ENCODE measurements around the gene LENG9.

Gene LENG9

GRCh38 chr19:54457773-54458647 lies 5.6 kb downstream of the LENG9 start:
- TF ChIP-seq MAX (IDR thresholded peaks at IDR 0.05): no peak
- no peak for TF ChIP-seq EGR1 (IDR thresholded peaks at IDR 0.05)
- TF ChIP-seq USF1 (IDR thresholded peaks at IDR 0.05): no peak
- TF ChIP-seq TCF12 (IDR thresholded peaks at IDR 0.05; ENCODE audit: low read depth): no peak
- TF ChIP-seq ZBTB7A (IDR thresholded peaks at IDR 0.05; ENCODE audit: low read depth): no peak
- TF ChIP-seq EP300 (IDR thresholded peaks at IDR 0.05; ENCODE audit: borderline replicate concordance): no peak
- no peak for TF ChIP-seq TAF1 (IDR thresholded peaks at IDR 0.05; ENCODE audit: low read depth)
- no peak for TF ChIP-seq NFIC (IDR thresholded peaks at IDR 0.05)
- no peak for TF ChIP-seq YY1 (IDR thresholded peaks at IDR 0.05; ENCODE audit: low read depth)
- no peak for TF ChIP-seq CREB1 (IDR thresholded peaks at IDR 0.05; ENCODE audit: low read depth)
- TF ChIP-seq CEBPB (IDR thresholded peaks at IDR 0.05): no peak
- no peak for TF ChIP-seq TEAD4 (IDR thresholded peaks at IDR 0.05)
- TF ChIP-seq FOXM1 (IDR thresholded peaks at IDR 0.05; ENCODE audit: borderline replicate concordance, low read depth): no peak

GRCh38 chr19:54456423-54457373 lies 6.9 kb downstream of the LENG9 start:
- TF ChIP-seq FOXM1 (IDR thresholded peaks at IDR 0.05; ENCODE audit: borderline replicate concordance, low read depth) (no peak), RAD21 (IDR thresholded peaks at IDR 0.05; ENCODE audit: low read depth) (no peak), ZBTB7A (IDR thresholded peaks at IDR 0.05; ENCODE audit: low read depth) (no peak), USF1 (IDR thresholded peaks at IDR 0.05) (no peak), TCF12 (IDR thresholded peaks at IDR 0.05; ENCODE audit: low read depth) (no peak), MAX (IDR thresholded peaks at IDR 0.05) (no peak), TEAD4 (IDR thresholded peaks at IDR 0.05) (no peak)

GRCh38 chr19:54455786-54456422 lies 7.7 kb downstream of the LENG9 start:
- TF ChIP-seq EP300 (IDR thresholded peaks at IDR 0.05; ENCODE audit: borderline replicate concordance) (no peak), TEAD4 (IDR thresholded peaks at IDR 0.05) (no peak), FOXM1 (IDR thresholded peaks at IDR 0.05; ENCODE audit: borderline replicate concordance, low read depth) (no peak), MAX (IDR thresholded peaks at IDR 0.05) (no peak), ZBTB7A (IDR thresholded peaks at IDR 0.05; ENCODE audit: low read depth) (no peak), NFIC (IDR thresholded peaks at IDR 0.05) (no peak), YY1 (IDR thresholded peaks at IDR 0.05; ENCODE audit: low read depth) (no peak), CEBPB (IDR thresholded peaks at IDR 0.05) (no peak), TAF1 (IDR thresholded peaks at IDR 0.05; ENCODE audit: low read depth) (no peak), REST (IDR thresholded peaks at IDR 0.05; ENCODE audit: low read depth) (no peak), EGR1 (IDR thresholded peaks at IDR 0.05) (no peak), USF1 (IDR thresholded peaks at IDR 0.05) (no peak), TCF12 (IDR thresholded peaks at IDR 0.05; ENCODE audit: low read depth) (no peak)

- TF ChIP-seq ZBTB7A (IDR thresholded peaks at IDR 0.05; ENCODE audit: low read depth): no peak
- TF ChIP-seq EGR1 (IDR thresholded peaks at IDR 0.05): no peak
- no peak for TF ChIP-seq YY1 (IDR thresholded peaks at IDR 0.05; ENCODE audit: low read depth)
- no peak for TF ChIP-seq CREB1 (IDR thresholded peaks at IDR 0.05; ENCODE audit: low read depth)
- no peak for TF ChIP-seq RAD21 (IDR thresholded peaks at IDR 0.05; ENCODE audit: low read depth)
- TF ChIP-seq FOXM1 (IDR thresholded peaks at IDR 0.05; ENCODE audit: borderline replicate concordance, low read depth): no peak
- TF ChIP-seq MAX (IDR thresholded peaks at IDR 0.05): no peak
- no peak for TF ChIP-seq EP300 (IDR thresholded peaks at IDR 0.05; ENCODE audit: borderline replicate concordance)
- no peak for TF ChIP-seq NFIC (IDR thresholded peaks at IDR 0.05)
- TF ChIP-seq TAF1 (IDR thresholded peaks at IDR 0.05; ENCODE audit: low read depth): no peak
- TF ChIP-seq USF1 (IDR thresholded peaks at IDR 0.05): no peak
- no peak for TF ChIP-seq REST (IDR thresholded peaks at IDR 0.05; ENCODE audit: low read depth)
Measured at GRCh38 chr19:54454781-54455675, 8.6 kb downstream of the LENG9 start.

All from Ishikawa (cell line).